GM21515 (cell line): ENCODE measurements around the gene ZIC5.

ENCODE experiments used
- ATAC-seq: cut with Tn5 transposase; IDR thresholded peaks from one replicate; pipeline ENCODE4 v1.9.1; 2021; ENCODE audit not compliant: unreplicated experiment

Gene ZIC5

GRCh38 chr13:99987154-99988019, 15.8 kb upstream of the ZIC5 start:
- ATAC-seq, result no peak

GRCh38 chr13:99986741-99987140, 15.2 kb upstream of the ZIC5 start:
- no peak for ATAC-seq

- ATAC-seq, result no peak
Observed at GRCh38 chr13:99985886-99986527, 14.4 kb upstream of the ZIC5 start.

- ATAC-seq, result no peak
Observed at GRCh38 chr13:99985241-99985874, 13.8 kb upstream of the ZIC5 start.

GRCh38 chr13:99984461-99985240, 13.1 kb upstream of the ZIC5 start:
- no peak for ATAC-seq

GRCh38 chr13:99983499-99984401, 12.2 kb upstream of the ZIC5 start:
- ATAC-seq, result no peak

- ATAC-seq, result no peak
Observed at GRCh38 chr13:99982731-99983498, 11.3 kb upstream of the ZIC5 start.

- no peak for ATAC-seq
Observed at GRCh38 chr13:99982036-99982730, 10.6 kb upstream of the ZIC5 start.

GRCh38 chr13:99981735-99982035, 10.1 kb upstream of the ZIC5 start, which contains the start of gene ZIC2:
ZIC2 (plus strand) TSS chr13:99981784; CDS start chr13:99982065, 281 bp downstream.
- no peak for ATAC-seq

GRCh38 chr13:99980824-99981734, 9.5 kb upstream of the ZIC5 start:
- no peak for ATAC-seq

- no peak for ATAC-seq
Observed at GRCh38 chr13:99980201-99980823, 8.7 kb upstream of the ZIC5 start.

GRCh38 chr13:99979453-99980200, 8.1 kb upstream of the ZIC5 start:
- no peak for ATAC-seq

- no peak for ATAC-seq
Observed at GRCh38 chr13:99978799-99979452, 7.4 kb upstream of the ZIC5 start.

- no peak for ATAC-seq
Observed at GRCh38 chr13:99977912-99978798, 6.6 kb upstream of the ZIC5 start.

GRCh38 chr13:99977334-99977911, 5.9 kb upstream of the ZIC5 start:
- ATAC-seq, result no peak
